HTERT RPE-1 (cell line): ENCODE measurements around the gene MRPL34.

Experiments
- in situ Hi-C: fragments of 300-500 bp; cut with MboI; formaldehyde crosslinking; loops from 4 replicates; pipeline ENCODE4 v1.14.3; 2020; ENCODE audit warnings: low sequenced_read_pairs

The MRPL34 gene

GRCh38 chr19:17309198-17309964 is 3.7 kb downstream of the MRPL34 start, which contains the start of gene DDA1:
Gene DDA1, plus strand, starts transcription at chr19:17309563. Its CDS starts 92 bp downstream, at chr19:17309655.
- in situ Hi-C loops: no loop called here

- in situ Hi-C loops: no loop called here
Observed at GRCh38 chr19:17309965-17310461, 4.3 kb downstream of the MRPL34 start.

- in situ Hi-C loops: no loop called here
Observed at GRCh38 chr19:17311455-17312188, 6.0 kb downstream of the MRPL34 start.

- in situ Hi-C loops: no loop called here
Observed at GRCh38 chr19:17312189-17313113, 6.8 kb downstream of the MRPL34 start.

- in situ Hi-C loops: no loop called here
Observed at GRCh38 chr19:17314007-17314593, 8.4 kb downstream of the MRPL34 start.

GRCh38 chr19:17318966-17319365 is 13.3 kb downstream of the MRPL34 start:
- in situ Hi-C loops: no loop called here

GRCh38 chr19:17319473-17320238 is 14.0 kb downstream of the MRPL34 start:
- in situ Hi-C loops: no loop called here

- in situ Hi-C loops: no loop called here
Observed at GRCh38 chr19:17320435-17320834, 14.8 kb downstream of the MRPL34 start.

- in situ Hi-C loops: no loop called here
Observed at GRCh38 chr19:17321655-17322489, 16.2 kb downstream of the MRPL34 start.

- in situ Hi-C loops: no loop called here
Observed at GRCh38 chr19:17322854-17323253, 17.2 kb downstream of the MRPL34 start.

GRCh38 chr19:17323300-17323963 is 17.8 kb downstream of the MRPL34 start:
- in situ Hi-C loops: no loop called here

GRCh38 chr19:17323964-17324332 is 18.3 kb downstream of the MRPL34 start:
- in situ Hi-C loops: no loop called here

GRCh38 chr19:17324357-17325114 is 18.9 kb downstream of the MRPL34 start:
- in situ Hi-C loops: no loop called here

- in situ Hi-C loops: no loop called here
Observed at GRCh38 chr19:17325133-17325532, 19.5 kb downstream of the MRPL34 start.

- in situ Hi-C loops: no loop called here
Observed at GRCh38 chr19:17325881-17326594, 20.4 kb downstream of the MRPL34 start.

- in situ Hi-C loops: no loop called here
Observed at GRCh38 chr19:17326595-17326966, 20.9 kb downstream of the MRPL34 start.

- in situ Hi-C loops: no loop called here
Observed at GRCh38 chr19:17327068-17327653, 21.5 kb downstream of the MRPL34 start.
